ENCODE results near the gene ZFP90.

The ZFP90 gene

DNA sequence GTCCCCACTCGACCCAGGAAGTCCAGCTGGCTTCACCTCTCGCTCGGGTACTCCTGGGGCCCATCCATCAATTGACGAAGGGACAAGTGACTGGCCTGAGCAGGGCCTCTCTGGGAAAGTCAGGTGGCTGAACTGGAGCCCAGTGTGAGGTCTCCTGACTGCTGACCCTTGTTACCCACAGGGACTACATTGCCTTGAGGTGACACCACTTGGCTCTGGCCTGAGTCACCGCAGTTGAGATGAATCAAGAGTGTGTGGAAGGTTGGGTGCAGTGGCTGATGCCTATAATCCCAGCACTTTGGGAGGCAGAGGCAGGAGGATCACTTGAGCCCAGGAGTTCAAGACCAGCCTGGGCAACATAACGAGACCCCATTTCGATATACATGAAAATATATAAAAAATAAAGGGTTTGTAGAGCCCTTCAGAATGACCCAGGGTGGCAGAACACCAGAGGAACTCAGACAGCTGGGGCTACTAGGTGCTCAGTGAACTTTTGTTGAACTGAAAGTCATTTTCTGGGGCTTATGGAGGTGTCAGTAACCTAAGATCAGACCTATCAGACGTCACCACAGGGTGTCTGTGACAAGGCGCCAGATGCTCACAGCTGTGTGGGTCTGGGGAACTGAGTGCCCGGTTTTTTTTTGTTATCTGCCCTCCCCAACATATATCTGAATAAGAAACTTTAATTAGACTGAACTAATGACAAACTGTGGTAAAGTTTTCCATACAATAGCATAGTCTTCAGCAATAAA lies 14.8 kb upstream of the ZFP90 start:
- no peak for DNase-seq (ENCODE audit: low read depth)
- TF ChIP-seq, protein P1, sequence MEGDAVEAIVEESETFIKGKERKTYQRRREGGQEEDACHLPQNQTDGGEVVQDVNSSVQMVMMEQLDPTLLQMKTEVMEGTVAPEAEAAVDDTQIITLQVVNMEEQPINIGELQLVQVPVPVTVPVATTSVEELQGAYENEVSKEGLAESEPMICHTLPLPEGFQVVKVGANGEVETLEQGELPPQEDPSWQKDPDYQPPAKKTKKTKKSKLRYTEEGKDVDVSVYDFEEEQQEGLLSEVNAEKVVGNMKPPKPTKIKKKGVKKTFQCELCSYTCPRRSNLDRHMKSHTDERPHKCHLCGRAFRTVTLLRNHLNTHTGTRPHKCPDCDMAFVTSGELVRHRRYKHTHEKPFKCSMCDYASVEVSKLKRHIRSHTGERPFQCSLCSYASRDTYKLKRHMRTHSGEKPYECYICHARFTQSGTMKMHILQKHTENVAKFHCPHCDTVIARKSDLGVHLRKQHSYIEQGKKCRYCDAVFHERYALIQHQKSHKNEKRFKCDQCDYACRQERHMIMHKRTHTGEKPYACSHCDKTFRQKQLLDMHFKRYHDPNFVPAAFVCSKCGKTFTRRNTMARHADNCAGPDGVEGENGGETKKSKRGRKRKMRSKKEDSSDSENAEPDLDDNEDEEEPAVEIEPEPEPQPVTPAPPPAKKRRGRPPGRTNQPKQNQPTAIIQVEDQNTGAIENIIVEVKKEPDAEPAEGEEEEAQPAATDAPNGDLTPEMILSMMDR (IDR thresholded peaks at IDR 0.05; ENCODE audit: low read depth, low read length) = no peak
- TF ChIP-seq MYC (IDR thresholded peaks at IDR 0.05; ENCODE audit: low read depth, low read length) (no peak), POLR2A (IDR thresholded peaks at IDR 0.05; ENCODE audit: extremely low read depth, insufficient read length) (no peak)
- TF ChIP-seq, protein P2, sequence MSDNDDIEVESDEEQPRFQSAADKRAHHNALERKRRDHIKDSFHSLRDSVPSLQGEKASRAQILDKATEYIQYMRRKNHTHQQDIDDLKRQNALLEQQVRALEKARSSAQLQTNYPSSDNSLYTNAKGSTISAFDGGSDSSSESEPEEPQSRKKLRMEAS (IDR thresholded peaks at IDR 0.05; ENCODE audit: low read depth, low read length) = no peak

DNA sequence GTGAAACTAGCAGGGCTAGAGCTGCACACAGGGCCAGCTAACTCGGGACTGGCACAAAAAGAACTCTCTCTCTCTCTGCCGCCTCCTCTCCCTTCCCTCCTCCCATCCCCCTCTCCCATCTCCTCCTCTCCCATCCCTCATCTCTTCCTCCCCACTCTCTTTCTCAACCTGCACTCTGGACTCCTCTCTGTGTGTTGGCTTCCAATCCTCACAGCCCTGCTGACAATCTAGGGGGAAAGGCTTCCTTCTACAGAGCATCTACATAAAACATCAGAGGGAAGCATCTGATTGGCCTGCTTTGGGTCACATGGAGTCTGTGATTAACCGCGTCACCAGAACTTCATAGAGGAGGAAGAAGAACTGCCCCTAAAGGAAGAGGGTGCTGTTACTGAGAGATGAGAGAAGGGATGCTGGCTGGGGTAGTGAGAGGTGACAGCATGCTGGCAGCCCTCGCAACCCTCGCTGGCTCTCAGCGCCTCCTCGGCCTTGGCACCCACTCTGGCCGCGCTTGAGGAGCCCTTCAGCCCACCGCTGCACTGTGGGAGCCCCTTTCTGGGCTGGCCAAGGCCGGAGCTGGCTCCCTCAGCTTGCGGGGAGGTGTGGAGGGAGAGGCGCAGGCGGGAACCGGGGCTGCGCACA lies 12.8 kb upstream of the ZFP90 start:
- TF ChIP-seq POLR2A (IDR thresholded peaks at IDR 0.05; ENCODE audit: extremely low read depth, insufficient read length) (no peak), MYC (IDR thresholded peaks at IDR 0.05; ENCODE audit: low read depth, low read length) (no peak)
- TF ChIP-seq, protein P2 (IDR thresholded peaks at IDR 0.05; ENCODE audit: low read depth, low read length) = peak; percentile 43; the same call in 1 of the 2 replicates
- TF ChIP-seq, protein P1 (IDR thresholded peaks at IDR 0.05; ENCODE audit: low read depth, low read length) = no peak
- no peak overlapping the region for H3K4me3 ChIP-seq (ENCODE audit: low read depth, low read length)
- peak; percentile 28 for DNase-seq (ENCODE audit: low read depth)

More for the DNA sequence above, 14.8 kb upstream of the ZFP90 start:
- H3K4me3 ChIP-seq (ENCODE audit: low read depth, low read length) = no peak overlapping the region

DNA sequence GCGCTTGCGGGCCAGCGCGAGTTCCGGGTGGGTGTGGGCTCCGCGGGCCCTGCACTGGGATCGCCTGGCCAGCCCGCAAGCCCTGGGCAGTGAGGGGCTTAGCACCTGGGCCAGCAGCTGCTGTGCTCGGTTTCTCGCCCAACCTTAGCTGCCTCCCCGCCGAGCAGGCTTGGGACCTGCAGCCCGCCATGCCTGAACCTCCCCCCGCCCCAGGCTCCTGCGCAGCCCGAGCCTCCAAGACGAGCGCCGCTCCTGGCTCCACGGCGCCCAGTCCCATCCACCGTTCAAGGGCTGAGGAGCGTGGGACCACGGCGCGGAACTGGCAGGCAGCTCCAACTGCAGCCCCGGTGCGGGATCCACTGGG lies 12.3 kb upstream of the ZFP90 start:
- no peak overlapping the region for H3K4me3 ChIP-seq (ENCODE audit: low read depth, low read length)
- no peak for DNase-seq (ENCODE audit: low read depth)
- TF ChIP-seq, protein P2 (IDR thresholded peaks at IDR 0.05; ENCODE audit: low read depth, low read length) = no peak

DNA sequence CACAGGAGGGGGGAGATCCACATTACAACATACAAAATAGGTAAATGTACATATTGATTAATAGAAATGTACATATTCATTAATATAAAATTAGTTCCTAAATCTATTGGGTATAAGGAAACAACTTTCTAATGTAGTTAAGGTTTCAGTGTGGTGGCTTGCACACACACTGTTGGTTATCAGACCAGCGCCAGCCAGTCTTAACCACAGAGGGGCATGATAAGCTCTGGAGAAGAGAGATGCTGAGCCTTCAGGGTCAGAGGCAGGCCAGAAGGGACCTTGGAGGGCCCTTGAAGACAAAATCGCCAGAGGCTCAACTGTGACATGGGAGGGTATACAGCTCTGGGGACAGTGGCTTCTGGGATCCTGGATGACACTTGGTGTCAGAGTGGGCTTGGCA lies 10.9 kb upstream of the ZFP90 start:
- TF ChIP-seq POLR2A (IDR thresholded peaks at IDR 0.05; ENCODE audit: extremely low read depth, insufficient read length) = no peak
- TF ChIP-seq, protein P2 (IDR thresholded peaks at IDR 0.05; ENCODE audit: low read depth, low read length) = no peak
- TF ChIP-seq MYC (IDR thresholded peaks at IDR 0.05; ENCODE audit: low read depth, low read length) = no peak
- TF ChIP-seq, protein P1 (IDR thresholded peaks at IDR 0.05; ENCODE audit: low read depth, low read length) = no peak
- H3K4me3 ChIP-seq (ENCODE audit: low read depth, low read length) = no peak overlapping the region
- DNase-seq (ENCODE audit: low read depth) = no peak

DNA sequence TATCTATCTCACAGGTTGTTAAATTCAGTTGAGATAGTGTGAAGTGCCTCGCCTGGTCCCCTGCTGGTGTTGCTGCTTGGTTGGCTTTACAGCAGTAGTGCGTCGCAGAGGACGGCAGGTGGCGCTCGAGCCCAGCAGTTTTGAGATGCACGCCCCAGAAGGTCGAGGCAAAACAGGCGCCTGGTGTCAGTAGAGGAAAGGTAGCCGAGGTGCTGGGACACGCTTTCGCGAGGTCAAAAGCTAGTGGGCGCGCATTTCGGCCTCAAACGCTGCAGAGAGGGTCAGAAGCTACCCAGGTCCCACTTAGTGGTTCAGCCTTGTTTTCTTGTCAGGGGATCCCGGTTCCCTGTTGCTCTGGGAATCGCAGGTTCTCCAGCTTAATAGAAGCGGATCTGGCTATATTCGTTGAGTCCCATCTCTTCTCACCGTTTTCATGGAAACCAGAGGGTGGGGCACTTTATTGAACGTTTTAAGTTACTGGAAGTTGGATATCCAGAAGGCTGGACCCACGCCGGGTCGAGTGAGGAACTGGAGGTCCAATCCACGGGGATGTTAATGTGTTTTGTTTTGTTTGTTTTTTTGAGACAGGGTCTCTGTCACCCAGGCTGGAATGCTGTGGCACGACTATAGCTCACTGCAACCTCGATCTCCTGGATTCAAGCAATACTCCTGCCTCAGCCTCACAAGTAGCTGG lies 10.3 kb upstream of the ZFP90 start:
- peak; percentile 88 for DNase-seq (ENCODE audit: low read depth)
- H3K4me3 ChIP-seq (ENCODE audit: low read depth, low read length) = no peak overlapping the region
- TF ChIP-seq, protein P2 (IDR thresholded peaks at IDR 0.05; ENCODE audit: low read depth, low read length) = peak; percentile 70
- TF ChIP-seq POLR2A (IDR thresholded peaks at IDR 0.05; ENCODE audit: extremely low read depth, insufficient read length) (no peak), MYC (IDR thresholded peaks at IDR 0.05; ENCODE audit: low read depth, low read length) (no peak)
- TF ChIP-seq, protein P1 (IDR thresholded peaks at IDR 0.05; ENCODE audit: low read depth, low read length) = peak; percentile 61

DNA sequence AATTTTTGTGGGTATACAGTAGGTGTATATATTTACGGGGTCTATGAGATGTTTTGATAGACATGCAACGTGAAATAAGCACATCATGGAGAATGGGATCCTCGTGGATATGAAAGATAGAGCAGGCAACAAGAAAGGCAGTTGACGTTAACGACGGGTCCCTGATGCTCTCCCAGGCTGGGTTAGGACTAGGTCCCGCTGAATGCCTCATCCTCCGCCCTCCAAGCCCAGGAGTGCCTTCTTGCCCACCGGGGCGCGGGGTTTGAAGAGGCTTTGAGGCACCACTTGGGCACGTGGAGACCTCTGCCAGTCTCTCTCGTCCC lies 9.5 kb upstream of the ZFP90 start:
- TF ChIP-seq POLR2A (IDR thresholded peaks at IDR 0.05; ENCODE audit: extremely low read depth, insufficient read length) (no peak), MYC (IDR thresholded peaks at IDR 0.05; ENCODE audit: low read depth, low read length) (no peak)
- TF ChIP-seq, protein P2 (IDR thresholded peaks at IDR 0.05; ENCODE audit: low read depth, low read length) = no peak
- TF ChIP-seq, protein P1 (IDR thresholded peaks at IDR 0.05; ENCODE audit: low read depth, low read length) = no peak
- H3K4me3 ChIP-seq (ENCODE audit: low read depth, low read length) = peak overlapping the region; percentile 46
- no peak for DNase-seq (ENCODE audit: low read depth)
